HEK293 (cell line): ENCODE measurements around the gene STARD9.

Source experiments
- CTCF ChIP-seq: fragments of 450-650 bp; formaldehyde crosslinking; IDR thresholded peaks from 2 replicates; pipeline ENCODE4 v1.5.1; 2016; ENCODE audit warnings: missing biosample characterization, missing genetic modification characterization
- MZF1 ChIP-seq: fragments of 450-650 bp; formaldehyde crosslinking; IDR thresholded peaks from 2 replicates; pipeline ENCODE4 v1.5.1; 2017; ENCODE audit warnings: missing biosample characterization, missing genetic modification characterization, borderline replicate concordance
- TCF7L2 ChIP-seq: IDR thresholded peaks from 2 replicates; pipeline ENCODE4 v1.6.1; 2011; ENCODE audit warnings: low read depth, mild to moderate bottlenecking, inconsistent platforms, low read length, moderate library complexity, borderline replicate concordance
- TSHZ1 ChIP-seq: fragments of 450-650 bp; formaldehyde crosslinking; IDR thresholded peaks from 2 replicates; pipeline ENCODE4 v1.5.1; 2016; ENCODE audit warnings: missing biosample characterization, missing genetic modification characterization, borderline replicate concordance
- ZBTB17 ChIP-seq: fragments of 450-650 bp; formaldehyde crosslinking; IDR thresholded peaks from 2 replicates; pipeline ENCODE4 v1.5.1; 2016; ENCODE audit warnings: missing biosample characterization, missing genetic modification characterization
- ZNF311 ChIP-seq: fragments of 450-650 bp; formaldehyde crosslinking; IDR thresholded peaks from 2 replicates; pipeline ENCODE4 v1.5.1; 2017; ENCODE audit warnings: missing biosample characterization, missing genetic modification characterization, borderline replicate concordance
- ZNF530 ChIP-seq: fragments of 450-650 bp; formaldehyde crosslinking; IDR thresholded peaks from 2 replicates; pipeline ENCODE4 v1.5.1; 2016; ENCODE audit warnings: low read depth, missing biosample characterization, missing genetic modification characterization
- TF ChIP-seq, protein P1 (sequence below): fragments of 450-650 bp; formaldehyde crosslinking; IDR thresholded peaks from 2 replicates; pipeline ENCODE4 v1.5.1; 2016; ENCODE audit warnings: missing biosample characterization, missing genetic modification characterization

- TF ChIP-seq ZBTB17 (tag by site-specific recombination) (no peak), CTCF (no peak), ZNF530 (tag by site-specific recombination) (no peak), TSHZ1 (no peak), TCF7L2 (no peak), ZNF311 (tag by site-specific recombination) (no peak), MZF1 (no peak)
- TF ChIP-seq, protein P1, sequence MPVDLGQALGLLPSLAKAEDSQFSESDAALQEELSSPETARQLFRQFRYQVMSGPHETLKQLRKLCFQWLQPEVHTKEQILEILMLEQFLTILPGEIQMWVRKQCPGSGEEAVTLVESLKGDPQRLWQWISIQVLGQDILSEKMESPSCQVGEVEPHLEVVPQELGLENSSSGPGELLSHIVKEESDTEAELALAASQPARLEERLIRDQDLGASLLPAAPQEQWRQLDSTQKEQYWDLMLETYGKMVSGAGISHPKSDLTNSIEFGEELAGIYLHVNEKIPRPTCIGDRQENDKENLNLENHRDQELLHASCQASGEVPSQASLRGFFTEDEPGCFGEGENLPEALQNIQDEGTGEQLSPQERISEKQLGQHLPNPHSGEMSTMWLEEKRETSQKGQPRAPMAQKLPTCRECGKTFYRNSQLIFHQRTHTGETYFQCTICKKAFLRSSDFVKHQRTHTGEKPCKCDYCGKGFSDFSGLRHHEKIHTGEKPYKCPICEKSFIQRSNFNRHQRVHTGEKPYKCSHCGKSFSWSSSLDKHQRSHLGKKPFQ (tag by site-specific recombination), result no peak
Measured at GRCh38 chr15:42694398-42694797, 119.0 kb downstream of the STARD9 start.
